ENCODE data around the gene ZEB2.

GRCh38 chr2:144513388-144514101, 6.4 kb downstream of the ZEB2 start:
- TF ChIP-seq CTCF (IDR thresholded peaks at IDR 0.05 in 2 of 3, conservative IDR thresholded peaks at IDR 0.05 in 1 of 3; ENCODE audit: control insufficient read depth in 2 of 3, extremely low read depth in 1 of 3, insufficient read depth in 1 of 3, low read depth in 3 of 3, low read length in 3 of 3) (no peak), FOXM1 (IDR thresholded peaks at IDR 0.05; ENCODE audit: low read depth, low read length) (no peak), E2F4 (IDR thresholded peaks at IDR 0.05; ENCODE audit: low read depth, low read length) (no peak), SMC3 (IDR thresholded peaks at IDR 0.05; ENCODE audit: borderline replicate concordance, low read length) (no peak), JUNB (IDR thresholded peaks at IDR 0.05) (no peak), POU2F2 (IDR thresholded peaks at IDR 0.05; ENCODE audit: borderline replicate concordance, low read depth, low read length) (no peak), SIN3A (IDR thresholded peaks at IDR 0.05; ENCODE audit: low read depth, low read length) (no peak), NR2C1 (IDR thresholded peaks at IDR 0.05) (no peak)

Measured in GM12878 (cell line).